ENCODE results near the gene TNRC6A. TPM values are rescaled to one million over a fixed set of nuclear protein-coding genes. Genes with fewer than 3 reads are reported as not detected.
A peak's percentile ranks its signal among the peaks of the same experiment; 100 is the strongest.

The TNRC6A gene
- total and polyA plus RNA-seq, 2 of the 13 experiments (the other 11 are each of a cell fraction or from before 2014, with no cell fraction given): 30.9 to 43.6 TPM

DNA sequence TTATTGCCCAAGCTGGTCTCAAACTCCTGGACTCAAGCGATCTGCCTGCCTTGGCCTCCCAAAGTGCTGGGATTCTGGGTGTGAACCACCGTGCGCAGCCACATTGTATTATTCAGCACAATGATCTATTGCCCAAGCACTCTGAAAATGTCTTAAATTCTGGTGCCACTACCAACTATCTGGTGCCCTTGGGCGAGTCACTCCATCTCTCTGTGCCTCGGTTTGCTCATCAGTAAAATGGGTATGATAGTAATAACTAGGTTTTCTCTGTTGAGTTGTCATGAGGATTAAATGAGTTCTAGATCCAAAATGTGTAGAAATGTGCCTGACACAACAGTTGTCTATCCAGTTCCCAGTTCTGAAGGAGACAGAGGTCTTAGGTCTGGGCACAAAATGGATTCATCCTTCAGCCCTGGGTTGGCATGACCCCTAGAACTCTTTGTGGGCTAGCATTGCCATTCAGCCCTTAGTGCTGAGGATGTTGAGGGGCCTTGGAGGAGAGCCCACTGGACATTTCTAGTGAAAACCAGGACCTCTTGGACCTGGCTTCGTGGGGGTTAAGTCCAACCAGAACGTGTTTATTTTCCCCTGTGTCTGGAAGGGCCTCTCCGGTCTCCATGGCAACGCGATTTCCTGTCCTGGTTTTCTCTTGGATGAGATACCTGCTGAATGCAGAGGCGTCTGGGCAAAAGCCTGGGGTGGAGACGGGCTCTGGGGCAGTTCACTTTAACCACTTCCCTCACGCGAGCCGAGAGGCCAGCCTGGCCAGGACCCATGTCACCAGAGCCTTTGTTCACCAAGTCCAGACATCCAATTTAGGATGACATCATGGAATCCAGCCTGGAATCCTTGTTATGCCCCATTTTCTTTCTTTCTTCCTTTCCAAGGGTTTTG, 43.7 kb upstream of the TNRC6A start:
- no peaks in the 10 kb centered on the region for H3K27me3 ChIP-seq (ENCODE audit: control insufficient read depth in 1 of 2, insufficient read depth in 2 of 2, low read length in 2 of 2)
- H3K4me2 ChIP-seq (ENCODE audit: low read depth, low read length): peak overlapping the region; percentile 73
- FAIRE-seq (no peak), DNase-seq (ENCODE audit: low spot score) (peak; percentile 85), ATAC-seq (peak; percentile 68)
- in situ Hi-C loops (cut with HindIII; ENCODE audit: extremely low pct_ligation_motif_present, low pct_unique_long_range_greater_than_20kb) (loop anchor here (10.0 kb wide), 1 partner anchor 161 kb away; no protein-coding TSS in a partner anchor), intact Hi-C loops (cut with micrococcal nuclease; ENCODE audit: unreplicated experiment) (loop anchor here (5.0 kb wide), 1 partner anchor 148 kb away; the partner anchor contains the start of gene RBBP6)
- peak overlapping the region; percentile 6 to 54 (median 17); a peak in 4 of 6 replicates for H3K4me3 ChIP-seq (replicated peaks in 1 of 3; ENCODE audit: insufficient read depth in 1 of 3, low read depth in 2 of 3, low read length in 3 of 3)
- peak overlapping the region; percentile 31; the same call in 1 of the 2 replicates for H3K9ac ChIP-seq (ENCODE audit: insufficient read depth, low read depth, low read length)
- 24% methylated on average over 13 of the region's 15 CpGs for WGBS (ENCODE audit: low lambda C conversion rate)
- H2AFZ ChIP-seq (ENCODE audit: low read length): peak overlapping the region; percentile 2
- H4K20me1 ChIP-seq (ENCODE audit: insufficient read depth, low read length): no peaks in the 10 kb centered on the region
- no peak overlapping the region for H3K27ac ChIP-seq (ENCODE audit: extremely low read length, insufficient read depth, low read length)
- H3K79me2 ChIP-seq (ENCODE audit: insufficient read depth, low read length): no peaks in the 10 kb centered on the region
- peaks cover 63% of the 10 kb centered on the region for H3K4me1 ChIP-seq (ENCODE audit: insufficient read depth, low read length)
- H3K9me3 ChIP-seq (ENCODE audit: low read length): no peaks in the 10 kb centered on the region
- ChIA-PET CTCF (ENCODE audit: low intra/inter-chr PET ratio, low total read pairs) (no interaction called here), POLR2A (no interaction called here)
- BruUV-seq (replicated peaks): no TSS peak
- H3K36me3 ChIP-seq (replicated peaks in 1 of 2; ENCODE audit: control insufficient read depth in 1 of 2, insufficient read depth in 2 of 2, low read length in 2 of 2): no peaks in the 10 kb centered on the region
- TF ChIP-seq FOXO1 (CRISPR knock-in tag; IDR thresholded peaks at IDR 0.05) (peak; percentile 63; the same call in 1 of the 2 replicates), RFX3 (CRISPR knock-in tag; IDR thresholded peaks at IDR 0.05) (peak; percentile 95), ZNF615 (CRISPR knock-in tag; IDR thresholded peaks at IDR 0.05; ENCODE audit: borderline replicate concordance) (no peak), CHD4 (IDR thresholded peaks at IDR 0.05; ENCODE audit: borderline replicate concordance, low read length) (peak; percentile 41; the same call in 1 of the 2 replicates), RELA (CRISPR knock-in tag; IDR thresholded peaks at IDR 0.05) (no peak), CHD2 (IDR thresholded peaks at IDR 0.05; ENCODE audit: low read depth, low read length) (0 out of 2 replicates have a peak, but pooled peaks have one; percentile 18), GPN1 (CRISPR knock-in tag; IDR thresholded peaks at IDR 0.05; ENCODE audit: borderline replicate concordance) (no peak), THAP11 (CRISPR knock-in tag; IDR thresholded peaks at IDR 0.05) (peak; percentile 64), IRF9 (CRISPR knock-in tag; IDR thresholded peaks at IDR 0.05; ENCODE audit: borderline replicate concordance) (0 out of 2 replicates have a peak, but pooled peaks have one; percentile 24), SKIL (CRISPR knock-in tag; IDR thresholded peaks at IDR 0.05; ENCODE audit: borderline replicate concordance) (peak; percentile 72)
- TF ChIP-seq, protein P1, sequence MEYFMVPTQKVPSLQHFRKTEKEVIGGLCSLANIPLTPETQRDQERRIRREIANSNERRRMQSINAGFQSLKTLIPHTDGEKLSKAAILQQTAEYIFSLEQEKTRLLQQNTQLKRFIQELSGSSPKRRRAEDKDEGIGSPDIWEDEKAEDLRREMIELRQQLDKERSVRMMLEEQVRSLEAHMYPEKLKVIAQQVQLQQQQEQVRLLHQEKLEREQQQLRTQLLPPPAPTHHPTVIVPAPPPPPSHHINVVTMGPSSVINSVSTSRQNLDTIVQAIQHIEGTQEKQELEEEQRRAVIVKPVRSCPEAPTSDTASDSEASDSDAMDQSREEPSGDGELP (IDR thresholded peaks at IDR 0.05; ENCODE audit: borderline replicate concordance, low read depth): peak; percentile 20; the same call in 1 of the 2 replicates
- TF ChIP-seq, protein P2, sequence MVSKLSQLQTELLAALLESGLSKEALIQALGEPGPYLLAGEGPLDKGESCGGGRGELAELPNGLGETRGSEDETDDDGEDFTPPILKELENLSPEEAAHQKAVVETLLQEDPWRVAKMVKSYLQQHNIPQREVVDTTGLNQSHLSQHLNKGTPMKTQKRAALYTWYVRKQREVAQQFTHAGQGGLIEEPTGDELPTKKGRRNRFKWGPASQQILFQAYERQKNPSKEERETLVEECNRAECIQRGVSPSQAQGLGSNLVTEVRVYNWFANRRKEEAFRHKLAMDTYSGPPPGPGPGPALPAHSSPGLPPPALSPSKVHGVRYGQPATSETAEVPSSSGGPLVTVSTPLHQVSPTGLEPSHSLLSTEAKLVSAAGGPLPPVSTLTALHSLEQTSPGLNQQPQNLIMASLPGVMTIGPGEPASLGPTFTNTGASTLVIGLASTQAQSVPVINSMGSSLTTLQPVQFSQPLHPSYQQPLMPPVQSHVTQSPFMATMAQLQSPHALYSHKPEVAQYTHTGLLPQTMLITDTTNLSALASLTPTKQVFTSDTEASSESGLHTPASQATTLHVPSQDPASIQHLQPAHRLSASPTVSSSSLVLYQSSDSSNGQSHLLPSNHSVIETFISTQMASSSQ (IDR thresholded peaks at IDR 0.05; ENCODE audit: low read depth): no peak
- TF ChIP-seq, protein P2 (CRISPR knock-in tag; IDR thresholded peaks at IDR 0.05; ENCODE audit: borderline replicate concordance): no peak
